ENCODE data around the gene DBP.

DBP gene

DNA sequence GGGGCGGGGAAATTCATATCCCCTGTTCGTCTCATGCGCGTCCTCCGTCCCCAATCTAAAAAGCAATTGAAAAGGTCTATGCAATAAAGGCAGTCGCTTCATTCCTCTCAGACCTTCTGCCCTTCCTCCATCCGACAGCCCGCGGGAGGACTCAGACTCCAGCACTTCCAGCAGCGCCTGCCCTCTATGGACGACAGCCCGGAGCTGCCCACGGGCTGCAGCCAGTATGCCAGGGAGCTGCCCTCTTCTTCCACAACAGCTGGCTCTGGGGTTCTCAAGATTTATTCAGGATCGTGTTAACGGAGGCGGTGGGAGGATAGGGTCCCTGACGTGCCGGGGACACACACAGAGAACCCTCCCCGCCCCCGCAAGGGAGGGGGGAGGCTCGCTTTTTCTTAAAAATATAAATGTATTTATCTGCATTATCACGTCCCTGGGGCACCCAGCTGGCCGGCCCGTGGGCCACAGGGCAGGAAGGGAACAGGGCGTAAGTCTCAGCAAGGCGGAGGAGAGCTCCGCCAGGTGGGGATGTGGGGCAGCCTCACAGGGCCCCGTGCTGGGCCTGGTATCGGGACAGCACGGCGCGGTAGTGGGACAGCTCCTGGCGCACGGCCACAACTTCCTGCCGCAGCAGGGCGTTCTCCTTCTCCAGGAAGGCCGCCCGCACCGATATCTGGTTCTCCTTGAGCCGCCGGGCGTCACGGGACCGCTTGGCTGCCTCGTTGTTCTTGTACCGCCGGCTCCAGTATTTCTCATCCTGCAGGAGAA, 6.7 kb downstream of the DBP start:
- peaks cover 13% of the 10 kb centered on the region for H3F3A ChIP-seq (ENCODE audit: insufficient read depth)
- H3K27me3 ChIP-seq (ENCODE audit: low read length): no peaks in the 10 kb centered on the region
- H3K79me2 ChIP-seq (ENCODE audit: insufficient read depth, low read length): no peaks in the 10 kb centered on the region
- no peak overlapping the region for H3K4me2 ChIP-seq (ENCODE audit: low read depth, low read length, poor library complexity, severe bottlenecking)
- no peaks in the 10 kb centered on the region for H3K9me3 ChIP-seq (ENCODE audit: insufficient read depth, low read length)
- no peak overlapping the region for H3K4me3 ChIP-seq (ENCODE audit: insufficient read depth, low read length, poor library complexity, severe bottlenecking)
- no peaks in the 10 kb centered on the region for H3K36me3 ChIP-seq (ENCODE audit: low read length)
- H4K20me1 ChIP-seq (ENCODE audit: low read depth, low read length): no peaks in the 10 kb centered on the region
- H3K9me2 ChIP-seq (replicated peaks; ENCODE audit: insufficient read depth, low read length): no peaks in the 10 kb centered on the region
- no peak overlapping the region for H2AFZ ChIP-seq (ENCODE audit: low read depth, low read length, severe bottlenecking)
- H3K27ac ChIP-seq (ENCODE audit: low read depth, low read length): no peak overlapping the region
- H3K9ac ChIP-seq (ENCODE audit: low read length): no peak overlapping the region
- no peak for TF ChIP-seq EZH2phosphoT487 (conservative IDR thresholded peaks at IDR 0.05; ENCODE audit: low read length)

DNA sequence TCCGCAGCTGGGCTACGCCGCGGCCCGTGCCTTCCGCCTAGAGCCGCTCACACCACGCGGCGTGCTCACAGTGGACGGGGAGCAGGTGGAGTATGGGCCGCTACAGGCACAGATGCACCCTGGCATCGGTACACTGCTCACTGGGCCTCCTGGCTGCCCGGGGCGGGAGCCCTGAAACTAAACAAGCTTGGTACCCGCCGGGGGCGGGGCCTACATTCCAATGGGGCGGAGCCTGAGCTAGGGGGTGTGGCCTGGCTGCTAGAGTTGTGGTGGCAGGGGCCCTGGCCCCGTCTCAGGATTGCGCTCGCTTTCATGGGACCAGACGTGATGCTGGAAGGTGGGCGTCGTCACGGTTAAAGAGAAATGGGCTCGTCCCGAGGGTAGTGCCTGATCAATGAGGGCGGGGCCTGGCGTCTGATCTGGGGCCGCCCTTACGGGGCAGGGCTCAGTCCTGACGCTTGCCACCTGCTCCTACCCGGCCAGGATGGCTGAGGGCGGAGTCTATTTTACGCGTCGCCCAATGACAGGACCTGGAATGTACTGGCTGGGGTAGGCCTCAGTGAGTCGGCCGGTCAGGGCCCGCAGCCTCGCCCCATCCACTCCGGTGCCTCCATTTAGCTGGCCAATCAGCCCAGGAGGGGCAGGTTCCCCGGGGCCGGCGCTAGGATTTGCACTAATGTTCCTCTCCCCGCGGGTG, 7.4 kb downstream of the DBP start:
- Histone ChIP-seq H3K9me2 (replicated peaks; ENCODE audit: insufficient read depth, low read length) (no peaks in the 10 kb centered on the region), H3F3A (ENCODE audit: insufficient read depth) (peaks cover 9% of the 10 kb centered on the region), H3K27me3 (ENCODE audit: low read length) (no peaks in the 10 kb centered on the region), H3K36me3 (ENCODE audit: low read length) (no peaks in the 10 kb centered on the region), H4K20me1 (ENCODE audit: low read depth, low read length) (no peaks in the 10 kb centered on the region), H3K4me3 (ENCODE audit: insufficient read depth, low read length, poor library complexity, severe bottlenecking) (no peak overlapping the region), H3K9ac (ENCODE audit: low read length) (no peak overlapping the region), H3K9me3 (ENCODE audit: insufficient read depth, low read length) (no peaks in the 10 kb centered on the region), H3K79me2 (ENCODE audit: insufficient read depth, low read length) (no peaks in the 10 kb centered on the region), H3K4me2 (ENCODE audit: low read depth, low read length, poor library complexity, severe bottlenecking) (no peak overlapping the region), H3K27ac (ENCODE audit: low read depth, low read length) (no peak overlapping the region), H2AFZ (ENCODE audit: low read depth, low read length, severe bottlenecking) (no peak overlapping the region)
- TF ChIP-seq EZH2phosphoT487 (conservative IDR thresholded peaks at IDR 0.05; ENCODE audit: low read length) (no peak), CTCF (IDR thresholded peaks at IDR 0.05; ENCODE audit: insufficient read depth, low read length, poor library complexity, severe bottlenecking) (no peak)

DNA sequence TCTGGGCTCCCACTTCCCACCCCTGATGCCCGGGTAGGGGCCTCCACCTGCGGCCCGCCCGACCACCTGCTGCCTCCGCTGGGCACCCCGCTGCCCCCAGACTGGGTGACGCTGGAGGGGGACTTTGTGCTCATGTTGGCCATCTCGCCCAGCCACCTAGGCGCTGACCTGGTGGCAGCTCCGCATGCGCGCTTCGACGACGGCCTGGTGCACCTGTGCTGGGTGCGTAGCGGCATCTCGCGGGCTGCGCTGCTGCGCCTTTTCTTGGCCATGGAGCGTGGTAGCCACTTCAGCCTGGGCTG, 7.9 kb downstream of the DBP start:
- Histone ChIP-seq H3F3A (ENCODE audit: insufficient read depth) (peaks cover 9% of the 10 kb centered on the region), H3K36me3 (ENCODE audit: low read length) (no peaks in the 10 kb centered on the region), H3K4me3 (ENCODE audit: insufficient read depth, low read length, poor library complexity, severe bottlenecking) (no peak overlapping the region), H3K9ac (ENCODE audit: low read length) (no peak overlapping the region), H3K27me3 (ENCODE audit: low read length) (no peaks in the 10 kb centered on the region), H4K20me1 (ENCODE audit: low read depth, low read length) (no peaks in the 10 kb centered on the region), H3K9me3 (ENCODE audit: insufficient read depth, low read length) (no peaks in the 10 kb centered on the region), H3K9me2 (replicated peaks; ENCODE audit: insufficient read depth, low read length) (no peaks in the 10 kb centered on the region), H3K27ac (ENCODE audit: low read depth, low read length) (no peak overlapping the region), H3K4me2 (ENCODE audit: low read depth, low read length, poor library complexity, severe bottlenecking) (no peak overlapping the region), H2AFZ (ENCODE audit: low read depth, low read length, severe bottlenecking) (no peak overlapping the region), H3K79me2 (ENCODE audit: insufficient read depth, low read length) (no peaks in the 10 kb centered on the region)
- TF ChIP-seq EZH2phosphoT487 (conservative IDR thresholded peaks at IDR 0.05; ENCODE audit: low read length): no peak

DNA sequence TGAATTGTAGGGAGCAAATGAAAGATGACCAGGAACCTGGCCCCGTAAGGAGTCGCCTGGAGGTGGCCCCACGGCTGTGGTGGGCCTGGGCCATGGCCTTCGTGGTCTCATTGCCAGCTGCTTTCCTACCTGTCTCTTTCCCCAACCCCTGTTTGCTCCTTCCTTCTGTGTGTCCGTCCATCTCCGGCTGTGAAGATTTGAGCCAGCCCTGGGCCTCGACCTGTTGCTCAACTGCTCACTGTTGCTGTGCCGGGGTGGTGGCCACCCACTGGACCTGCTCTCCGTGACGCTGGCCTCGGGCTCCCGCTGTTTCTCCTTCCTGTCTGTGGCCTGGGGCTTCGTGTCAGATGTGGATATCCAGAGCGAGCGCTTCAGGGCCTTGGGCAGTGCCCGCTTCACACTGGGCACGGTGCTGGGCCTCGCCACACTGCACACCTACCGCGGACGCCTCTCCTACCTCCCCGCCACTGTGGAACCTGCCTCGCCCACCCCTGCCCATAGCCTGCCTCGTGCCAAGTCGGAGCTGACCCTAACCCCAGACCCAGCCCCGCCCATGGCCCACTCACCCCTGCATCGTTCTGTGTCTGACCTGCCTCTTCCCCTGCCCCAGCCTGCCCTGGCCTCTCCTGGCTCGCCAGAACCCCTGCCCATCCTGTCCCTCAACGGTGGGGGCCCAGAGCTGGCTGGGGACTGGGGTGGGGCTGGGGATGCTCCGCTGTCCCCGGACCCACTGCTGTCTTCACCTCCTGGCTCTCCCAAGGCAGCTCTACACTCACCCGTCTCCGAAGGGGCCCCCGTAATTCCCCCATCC, 8.5 kb downstream of the DBP start:
- Histone ChIP-seq H3K4me3 (ENCODE audit: insufficient read depth, low read length, poor library complexity, severe bottlenecking) (no peak overlapping the region), H3K79me2 (ENCODE audit: insufficient read depth, low read length) (peaks cover 2% of the 10 kb centered on the region; the same call in 1 of the 2 replicates), H3K4me2 (ENCODE audit: low read depth, low read length, poor library complexity, severe bottlenecking) (no peak overlapping the region), H3K27ac (ENCODE audit: low read depth, low read length) (no peak overlapping the region), H3F3A (ENCODE audit: insufficient read depth) (peaks cover 8% of the 10 kb centered on the region; the same call in 1 of the 2 replicates), H2AFZ (ENCODE audit: low read depth, low read length, severe bottlenecking) (no peak overlapping the region), H4K20me1 (ENCODE audit: low read depth, low read length) (no peaks in the 10 kb centered on the region), H3K27me3 (ENCODE audit: low read length) (no peaks in the 10 kb centered on the region), H3K9ac (ENCODE audit: low read length) (no peak overlapping the region), H3K9me3 (ENCODE audit: insufficient read depth, low read length) (no peaks in the 10 kb centered on the region), H3K9me2 (replicated peaks; ENCODE audit: insufficient read depth, low read length) (no peaks in the 10 kb centered on the region), H3K36me3 (ENCODE audit: low read length) (no peaks in the 10 kb centered on the region)
- TF ChIP-seq CTCF (IDR thresholded peaks at IDR 0.05; ENCODE audit: insufficient read depth, low read length, poor library complexity, severe bottlenecking) (no peak), EZH2phosphoT487 (conservative IDR thresholded peaks at IDR 0.05; ENCODE audit: low read length) (no peak)
